GM18505 (cell line): Measurements from ENCODE around the gene OSBPL2.

Experiments used
- ATAC-seq: cut with Tn5 transposase; IDR thresholded peaks from one replicate; pipeline ENCODE4 v1.9.1; 2021; ENCODE audit not compliant: unreplicated experiment
- POLR2A ChIP-seq: IDR thresholded peaks from 4 replicates; pipeline ENCODE4 v1.6.1; 2011; ENCODE audit warnings: borderline replicate concordance; ENCODE audit not compliant: insufficient read depth, insufficient read length; ENCODE audit errors: extremely low read depth

Gene OSBPL2

DNA sequence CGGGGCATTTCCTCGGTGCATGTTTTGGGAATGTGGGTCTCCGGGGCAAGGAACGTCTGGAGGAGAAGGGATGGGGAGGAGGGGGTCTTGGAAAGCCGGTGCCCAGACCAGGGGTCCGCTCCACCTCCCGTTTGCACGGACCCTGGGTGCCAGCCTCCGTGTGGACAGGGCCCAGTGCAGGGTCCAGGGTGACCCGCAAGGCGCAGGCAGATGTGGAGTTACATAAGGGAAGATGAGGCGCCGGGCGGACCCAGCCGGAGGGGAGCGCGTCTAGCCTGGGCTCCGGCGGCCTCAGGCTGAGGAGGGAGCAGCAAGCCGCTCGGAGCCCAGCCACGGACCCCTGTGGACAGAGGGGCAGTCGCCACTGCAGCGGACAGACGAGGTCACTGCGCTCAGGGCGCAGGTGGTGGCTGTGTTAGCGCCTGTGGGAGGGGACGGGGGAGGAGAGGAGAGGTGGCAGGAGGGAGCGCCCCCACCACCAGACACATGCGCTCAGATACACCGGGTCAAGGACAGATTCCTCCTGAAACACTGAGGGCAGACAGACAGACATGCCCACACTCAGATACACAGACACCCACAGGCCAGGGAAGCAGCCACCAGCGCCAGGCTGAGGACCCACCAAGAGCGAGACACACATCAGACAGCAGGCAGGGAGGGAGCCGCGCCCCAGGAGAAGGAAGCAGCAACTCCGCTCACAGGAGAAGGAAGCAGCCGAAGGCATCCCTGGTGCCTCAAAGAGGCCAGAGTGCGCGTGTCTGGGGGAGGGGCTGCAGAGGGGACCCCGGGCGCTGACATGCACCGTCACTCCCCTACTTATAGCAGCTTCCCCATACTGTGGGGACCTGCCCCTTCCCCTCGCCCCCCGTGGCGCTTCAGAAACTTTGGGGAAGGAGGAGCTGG, 17.4 kb upstream of the OSBPL2 start:
- no peak for ATAC-seq
- TF ChIP-seq POLR2A, result no peak

DNA sequence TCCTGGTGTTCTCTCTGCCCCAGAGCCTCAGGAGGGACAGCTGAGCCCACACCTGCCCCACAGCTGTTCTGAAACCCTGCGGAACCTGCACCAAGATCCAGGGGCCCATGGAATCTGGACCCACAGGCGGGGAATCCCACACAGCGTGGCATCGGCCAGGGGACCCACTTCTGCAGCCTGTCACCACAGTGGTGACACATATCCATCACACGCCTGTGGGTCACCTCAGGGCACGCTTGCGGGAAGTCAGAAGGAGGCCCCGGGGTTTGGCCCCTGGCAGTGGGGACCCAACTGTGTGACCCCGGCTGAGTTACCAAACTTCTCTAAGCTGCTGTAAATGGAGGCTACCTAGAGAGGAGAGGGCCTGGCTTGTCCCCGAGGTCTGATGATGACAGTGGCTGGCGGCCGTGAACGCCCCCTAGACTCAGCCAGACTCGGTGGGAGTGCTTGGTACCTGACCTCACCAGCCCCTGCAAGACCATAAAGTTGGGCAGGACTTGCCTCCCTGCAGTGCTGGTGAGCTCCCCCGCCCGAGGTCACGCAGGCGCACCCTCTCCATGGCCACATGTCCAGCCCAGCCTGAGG, 16.0 kb upstream of the OSBPL2 start:
- TF ChIP-seq POLR2A, result no peak
- ATAC-seq, result no peak

DNA sequence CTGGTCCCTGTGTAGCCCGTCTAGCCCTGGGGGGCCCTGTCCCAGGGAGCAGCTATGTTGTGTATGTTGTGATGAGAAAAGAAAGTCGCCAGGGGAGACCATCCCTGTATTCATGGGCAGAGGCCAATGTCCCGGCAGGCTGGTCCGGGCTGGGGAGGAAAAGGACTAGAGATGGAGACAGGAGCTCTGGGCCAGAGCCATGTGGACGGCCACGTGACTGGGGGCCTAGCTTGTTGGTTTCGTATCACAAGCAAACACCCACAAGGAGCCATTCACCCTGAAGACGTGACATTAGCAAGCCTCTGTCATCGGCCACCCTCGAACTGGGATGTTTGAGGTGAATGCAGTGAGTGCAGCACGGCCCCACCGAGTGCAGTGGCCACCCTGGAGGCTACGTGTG, 15.3 kb upstream of the OSBPL2 start:
- TF ChIP-seq POLR2A, result no peak
- no peak for ATAC-seq

DNA sequence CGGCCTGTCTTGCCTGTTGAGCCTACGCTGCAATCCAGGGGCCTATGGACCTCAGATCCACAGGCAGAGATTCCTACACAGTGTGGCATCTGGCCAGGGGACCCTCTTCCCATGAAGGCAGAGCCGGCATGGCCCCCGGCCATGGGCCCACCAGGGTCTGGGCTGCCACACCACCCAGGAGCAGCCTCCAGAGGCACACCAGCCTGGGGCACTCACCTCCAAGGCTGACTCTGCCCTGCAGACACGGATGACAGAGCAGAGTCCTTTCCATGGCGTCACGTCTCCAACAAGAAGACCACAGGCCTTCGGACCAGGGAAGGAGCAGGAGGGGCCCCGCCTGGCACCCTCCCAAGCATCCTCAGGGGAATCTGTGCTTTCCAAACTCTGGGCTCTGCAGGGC, 14.8 kb upstream of the OSBPL2 start:
- ATAC-seq, result no peak
- TF ChIP-seq POLR2A, result no peak

DNA sequence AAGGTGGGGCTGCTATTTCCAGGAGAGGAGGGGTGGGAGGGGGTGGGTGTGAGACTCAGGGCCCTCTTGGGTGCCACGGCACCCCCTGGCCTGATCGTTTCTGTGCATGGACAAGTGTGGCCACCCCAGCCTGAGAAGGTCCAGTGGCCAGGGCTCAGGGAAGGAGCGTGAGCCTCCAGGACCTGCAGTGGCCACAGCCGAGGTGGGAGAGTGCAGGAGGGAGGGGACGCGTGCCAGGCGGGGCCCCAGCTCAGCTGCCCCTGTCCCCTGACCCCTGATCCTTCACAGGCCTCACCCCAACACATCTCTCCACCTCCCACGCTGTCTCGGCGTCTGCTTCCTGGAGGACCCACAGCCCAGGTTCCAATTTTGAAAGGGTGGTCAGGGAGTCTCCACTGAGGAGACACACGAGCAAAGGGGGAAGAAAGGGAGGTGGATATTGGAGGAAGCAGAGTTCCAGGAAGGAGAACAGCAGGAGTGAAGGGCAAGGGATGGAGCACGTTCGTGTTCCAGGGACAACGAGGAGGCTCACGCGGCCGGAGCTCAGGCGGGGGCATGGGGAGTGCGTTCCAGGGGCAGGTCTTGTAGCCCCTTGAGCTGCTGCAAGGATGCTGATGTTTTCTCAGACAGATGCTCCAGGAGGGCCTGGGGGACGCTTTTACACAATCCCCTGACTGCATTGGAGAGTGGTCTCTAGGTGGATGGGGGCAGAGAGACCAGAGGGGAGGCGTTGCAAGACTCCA, 14.0 kb upstream of the OSBPL2 start:
- no peak for ATAC-seq
- TF ChIP-seq POLR2A, result no peak

DNA sequence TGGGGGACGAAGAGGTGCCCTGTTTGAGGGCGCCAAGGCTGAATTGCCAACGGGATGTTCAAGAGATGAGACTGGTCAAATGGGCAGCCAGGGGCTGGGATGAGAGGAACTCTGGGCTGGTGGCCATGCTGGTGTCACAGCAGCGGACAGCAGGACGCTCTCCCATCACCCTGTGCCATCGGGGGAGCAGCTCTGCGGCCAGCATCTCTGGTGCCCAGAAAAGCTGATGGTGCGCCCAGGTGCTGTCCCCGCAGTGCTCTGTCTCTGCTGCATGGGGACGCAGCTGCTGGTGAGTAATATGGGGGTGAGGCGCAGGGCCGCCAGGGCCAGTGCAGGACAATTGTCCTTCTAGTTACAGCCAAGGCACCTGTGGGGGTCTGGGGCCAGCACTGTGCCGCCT, 13.3 kb upstream of the OSBPL2 start:
- no peak for TF ChIP-seq POLR2A
- no peak for ATAC-seq

DNA sequence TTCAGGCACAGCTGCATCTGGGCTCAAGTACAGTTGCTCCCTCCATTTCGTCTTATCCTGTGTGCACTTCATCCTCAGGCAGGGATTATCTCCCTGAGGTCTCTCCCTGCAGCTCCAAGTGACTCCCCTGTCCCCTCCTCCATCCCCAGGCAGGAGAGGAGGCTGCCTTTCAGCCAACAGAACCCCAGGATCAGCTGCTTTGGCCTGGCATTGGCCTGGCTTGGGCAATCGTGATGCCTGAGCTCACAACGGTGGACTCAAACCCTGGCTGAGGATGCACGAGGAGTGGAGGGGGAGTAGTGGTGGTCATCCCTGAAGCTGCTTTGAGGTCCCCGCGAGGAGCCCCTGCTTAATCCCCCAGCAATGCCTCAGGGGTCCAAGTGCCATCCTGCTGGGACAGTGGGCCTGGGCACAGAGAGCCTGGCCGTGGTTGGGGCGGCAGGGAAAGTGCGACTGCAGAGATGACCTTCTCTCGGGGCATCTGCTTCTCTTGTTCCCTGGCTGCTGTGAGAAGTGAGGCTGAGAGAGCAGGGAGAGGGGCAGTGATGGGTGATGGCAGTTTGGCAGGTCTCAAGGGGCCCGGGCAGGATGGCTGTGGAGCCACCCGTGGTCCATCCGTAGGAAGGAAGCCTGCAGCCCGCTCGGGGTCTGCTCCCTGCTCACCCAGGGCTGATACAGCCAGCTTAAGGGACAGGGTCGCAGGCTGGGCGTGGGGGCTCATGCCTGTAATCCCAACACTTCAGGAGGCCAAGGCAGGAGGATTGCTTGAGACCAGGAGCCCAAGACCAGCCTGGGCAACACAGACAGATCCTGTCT, 12.3 kb upstream of the OSBPL2 start:
- no peak for TF ChIP-seq POLR2A
- no peak for ATAC-seq

DNA sequence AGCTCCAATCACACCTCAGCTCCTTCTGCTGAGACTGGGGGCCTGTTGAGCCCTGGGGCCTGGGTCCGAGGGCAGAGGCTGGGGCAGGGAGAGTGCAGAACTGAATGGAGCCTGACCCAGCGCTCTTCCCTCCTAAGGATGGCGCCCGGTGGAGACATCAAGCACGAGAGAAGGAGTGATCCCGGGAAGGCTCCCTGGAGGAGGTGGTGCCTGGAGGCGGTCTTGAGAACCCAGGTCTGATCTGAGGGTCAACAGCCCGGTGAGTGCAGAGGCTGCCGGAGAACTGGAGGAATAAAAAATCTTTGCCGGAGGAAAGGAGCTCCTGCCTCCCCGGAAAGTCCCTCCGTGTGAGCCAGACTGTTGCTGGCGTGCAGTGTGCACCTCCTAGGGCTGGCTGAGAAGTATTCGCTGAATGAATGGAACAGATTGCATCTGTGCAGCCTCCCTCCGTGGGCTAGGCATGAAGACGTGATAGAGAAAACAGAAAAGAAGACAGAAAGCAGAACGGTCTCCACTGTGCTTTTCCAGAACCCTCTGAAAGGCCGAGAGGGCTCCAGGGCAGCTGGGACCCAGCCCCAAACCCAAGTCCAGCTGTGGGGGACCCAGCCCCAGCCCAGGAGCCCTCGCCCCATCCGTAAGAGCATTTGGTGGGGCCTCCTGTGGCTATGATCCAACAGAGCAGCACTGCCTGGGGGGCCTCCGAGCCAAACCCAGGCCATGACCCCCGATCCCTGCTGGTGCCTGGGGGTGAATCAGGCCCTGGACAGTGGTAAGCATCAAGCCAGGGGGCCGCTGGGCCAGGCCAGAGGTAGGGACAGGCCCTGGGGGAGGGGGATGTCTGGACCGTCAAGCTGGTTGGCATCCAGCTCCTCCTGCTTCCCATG, 11.4 kb upstream of the OSBPL2 start:
- no peak for ATAC-seq
- no peak for TF ChIP-seq POLR2A

DNA sequence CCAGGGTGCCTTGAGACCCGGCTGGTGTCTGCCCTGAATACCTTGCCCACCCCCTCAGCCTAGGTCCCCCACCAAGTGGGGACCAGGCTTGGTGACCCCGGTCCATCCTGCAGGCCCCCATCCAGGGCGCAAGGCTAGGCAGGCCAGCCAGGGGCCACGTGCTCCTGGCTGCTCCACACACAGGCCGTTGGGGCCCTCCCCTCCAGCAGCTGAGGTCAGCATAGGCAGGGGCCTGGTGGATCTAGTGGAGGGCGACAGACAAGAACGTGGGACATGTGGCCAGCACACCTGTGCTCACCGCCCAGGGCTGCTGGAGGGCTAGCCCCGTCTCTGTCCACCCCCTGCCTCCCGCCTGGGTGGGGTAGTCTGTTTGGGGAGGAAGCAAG, 10.7 kb upstream of the OSBPL2 start:
- ATAC-seq, result no peak
- no peak for TF ChIP-seq POLR2A

DNA sequence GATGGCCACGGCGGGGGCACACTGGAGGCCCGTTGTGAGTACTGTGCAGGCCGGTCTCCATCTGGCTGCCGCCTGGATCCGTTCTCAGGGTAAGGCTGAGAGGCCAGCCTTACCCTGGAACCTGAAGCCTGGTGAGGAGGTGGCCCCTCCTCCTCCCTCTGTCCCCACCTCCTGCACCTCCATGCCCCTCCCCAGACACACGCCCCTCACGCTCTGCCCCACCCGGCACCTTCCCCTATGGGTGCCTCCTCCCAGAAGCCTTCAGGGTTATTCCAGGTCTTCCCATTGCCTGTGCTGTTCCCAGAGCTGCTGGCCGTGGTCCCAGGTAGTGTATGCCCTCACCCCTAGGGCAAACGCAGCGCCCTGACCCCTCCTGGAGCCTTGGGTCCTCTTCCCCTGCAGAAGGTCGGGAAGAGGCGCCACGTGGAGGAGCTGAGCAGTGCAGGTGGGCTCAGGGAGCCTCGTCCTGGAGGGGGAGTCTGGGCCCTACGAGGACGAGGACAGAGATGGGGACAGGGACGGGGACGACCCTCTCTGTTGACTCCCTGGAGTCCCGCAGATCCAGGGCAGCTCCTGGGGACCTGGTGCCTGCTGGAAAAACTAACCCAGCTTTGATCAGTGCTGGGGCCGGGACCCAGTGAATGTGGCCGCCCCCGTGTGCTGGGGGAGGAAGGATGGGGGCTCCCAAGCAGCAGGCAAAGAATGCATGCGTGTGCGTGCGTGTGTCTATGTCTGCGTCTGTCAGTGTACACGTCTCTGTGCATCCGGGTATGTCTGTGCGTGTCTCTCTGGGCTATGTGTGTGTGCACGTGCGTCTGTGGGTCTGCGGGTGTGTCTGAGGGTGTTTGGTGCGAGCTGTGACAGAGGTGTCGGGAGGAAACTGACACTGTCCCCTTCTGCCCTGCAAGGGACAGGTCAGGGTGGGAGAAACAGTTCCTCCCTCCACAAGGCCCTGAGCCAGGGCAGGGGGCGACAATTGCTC, 10.1 kb upstream of the OSBPL2 start:
- TF ChIP-seq POLR2A, result no peak
- no peak for ATAC-seq

DNA sequence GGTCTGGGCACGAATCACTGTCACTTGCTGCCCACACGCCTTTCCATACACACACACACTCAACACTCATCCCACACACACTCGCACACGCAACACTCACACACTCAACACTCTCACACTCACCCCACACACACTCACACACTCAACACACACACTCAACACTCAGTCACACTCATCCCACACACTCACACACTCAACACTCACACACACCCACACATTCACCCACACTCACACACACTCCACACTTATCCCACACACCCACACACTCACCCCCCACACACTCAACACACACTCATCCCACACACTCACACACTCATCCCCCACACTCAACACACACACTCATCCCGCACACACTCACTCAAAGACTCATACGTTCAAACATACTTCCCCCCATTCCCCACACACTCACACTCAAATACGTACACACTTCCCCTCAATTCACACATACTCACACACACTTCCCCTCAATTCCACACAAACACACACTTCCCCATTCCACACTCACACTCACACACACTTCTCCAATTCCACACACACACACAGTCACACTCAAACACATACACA, 9.3 kb upstream of the OSBPL2 start:
- TF ChIP-seq POLR2A, result no peak
- ATAC-seq, result no peak
